HepG2 (cell line): Measurements from ENCODE around the gene NEU1. TPM values are rescaled to one million over a fixed set of nuclear protein-coding genes. Genes with fewer than 3 reads are reported as not detected.

Experiments used
- ATAC-seq: fragments of 200-7000 bp; cut with Tn5 transposase; 3 replicates; pipeline ENCODE4 v1.9.1; 2020; ENCODE audit warnings: mild to moderate bottlenecking, moderate library complexity
- BruUV-seq: library from RNA; stranded (reverse); fragments of 400-500 nt; replicated peaks from 2 replicates; lab custom pipeline; 2021; lab: Mats Ljungman, UMichigan
- CTCF ChIA-PET: fragments of 300-600 bp; formaldehyde crosslinking; extraction: SDS; loops from one replicate; lab custom pipeline; 2021; ENCODE audit warnings: low total read pairs, inconsistent platforms, low intra/inter-chr PET ratio; lab: Yijun Ruan, JAX
- POLR2A ChIA-PET: fragments of 350-600 bp; sonication (Branson Sonifier 250); formaldehyde crosslinking; loops from one replicate; lab custom pipeline; 2020; ENCODE audit warnings: antibody characterized with exemption, inconsistent platforms; lab: Yijun Ruan, JAX
- DNase-seq: peaks from one replicate; pipeline ENCODE4 v3.0.0-alpha.2; 2015; ENCODE audit warnings: low spot score
- FAIRE-seq: peaks from 3 replicates; lab custom pipeline; 2011; peaks lifted over from hg19 to GRCh38; lab: Jason Lieb, UNC
- H2AFZ ChIP-seq: one replicate; pipeline ENCODE4 v1.6.1; 2011; ENCODE audit warnings: low read length, inconsistent platforms
- H3K27ac ChIP-seq: fragments of 300-600 bp; 3 replicates; pipeline ENCODE4 v1.8.0; 2011; ENCODE audit warnings: mixed run types, mild to moderate bottlenecking, mixed read lengths, low read length, inconsistent platforms; ENCODE audit not compliant: insufficient read depth; ENCODE audit errors: extremely low read length
- H3K27me3 ChIP-seq, 2 experiments: fragments of 200-600 bp in 1 of 2; 2 replicates in 1 of 2; 3 replicates in 1 of 2; pipeline versions ENCODE4 v1.6.0 to v1.8.0; 2011; ENCODE audit warnings: low read length in 2 of 2, mild to moderate bottlenecking in 2 of 2, moderate library complexity in 2 of 2, inconsistent platforms in 1 of 2; ENCODE audit not compliant: insufficient read depth in 2 of 2, control insufficient read depth in 1 of 2
- H3K36me3 ChIP-seq, 2 experiments: fragments of 200-600 bp in 1 of 2; replicated peaks in 1 of 2; 2 replicates in 1 of 2; 3 replicates in 1 of 2; pipeline versions ENCODE4 v1.5.1 to v1.8.0; 2011; ENCODE audit warnings: low read length in 2 of 2, inconsistent platforms in 1 of 2; ENCODE audit not compliant: insufficient read depth in 2 of 2, control insufficient read depth in 1 of 2
- H3K4me1 ChIP-seq: 2 replicates; pipeline ENCODE4 v1.5.1; 2012; ENCODE audit warnings: low read length, inconsistent platforms; ENCODE audit not compliant: insufficient read depth
- H3K4me2 ChIP-seq: 2 replicates; pipeline ENCODE4 v1.6.0; 2011; ENCODE audit warnings: low read depth, low read length, inconsistent platforms
- H3K4me3 ChIP-seq, 3 experiments: fragments of 200-600 bp in 1 of 3; sonication (generic), shearing (Covaris generic) in 1 of 3; replicated peaks in 1 of 3; 2 replicates each; pipeline ENCODE4 v1.5.1; 2011 to 2016; ENCODE audit warnings: low read length in 3 of 3, inconsistent platforms in 2 of 3, low read depth in 2 of 3, mild to moderate bottlenecking in 2 of 3, control low read depth in 1 of 3, mixed read lengths in 1 of 3; ENCODE audit not compliant: insufficient read depth in 1 of 3
- H3K79me2 ChIP-seq: one replicate; pipeline ENCODE4 v1.6.1; 2011; ENCODE audit warnings: low read length, inconsistent platforms; ENCODE audit not compliant: insufficient read depth
- H3K9ac ChIP-seq: 2 replicates; pipeline ENCODE4 v1.6.0; 2011; ENCODE audit warnings: mild to moderate bottlenecking, low read depth, low read length, inconsistent platforms; ENCODE audit not compliant: insufficient read depth
- H3K9me3 ChIP-seq: 2 replicates; pipeline ENCODE4 v1.5.1; 2012; ENCODE audit warnings: mild to moderate bottlenecking, low read length
- H4K20me1 ChIP-seq: 2 replicates; pipeline ENCODE4 v1.6.0; 2011; ENCODE audit warnings: inconsistent platforms, mild to moderate bottlenecking, low read length, moderate library complexity; ENCODE audit not compliant: insufficient read depth
- E2F1 ChIP-seq: sonication (generic); formaldehyde crosslinking; IDR thresholded peaks from 2 replicates; pipeline ENCODE4 v1.5.0; 2020; ENCODE audit warnings: missing genetic modification reagents
- RFX1 ChIP-seq: fragments of 450-650 bp; IDR thresholded peaks from 2 replicates; pipeline ENCODE4 v1.6.1; 2017
- ZHX1 ChIP-seq: sonication (generic); formaldehyde crosslinking; IDR thresholded peaks from 2 replicates; pipeline ENCODE4 v1.8.1; 2022; ENCODE audit warnings: low read depth, mild to moderate bottlenecking, missing genetic modification reagents
- ZNF430 ChIP-seq: sonication (generic); formaldehyde crosslinking; IDR thresholded peaks from 2 replicates; pipeline ENCODE4 v1.9.0; 2021; ENCODE audit warnings: mild to moderate bottlenecking, missing genetic modification reagents
- ZNF713 ChIP-seq: sonication (generic); formaldehyde crosslinking; IDR thresholded peaks from 2 replicates; pipeline ENCODE4 v1.4.0; 2020; ENCODE audit warnings: mild to moderate bottlenecking, missing genetic modification reagents
- WGBS: methylation state at CpG from one replicate; pipeline ENCODE4 v1.1.6; 2017; ENCODE audit warnings: low lambda C conversion rate; 5-methylcytosine and 5-hydroxymethylcytosine counted together
- in situ Hi-C: cut with HindIII; loops from 2 replicates; pipeline ENCODE4 v1.10.0; 2017; ENCODE audit warnings: low pct_unique_long_range_greater_than_20kb; ENCODE audit not compliant: extremely low pct_ligation_motif_present
- intact Hi-C: fragments of 100-400 bp; cut with micrococcal nuclease; formaldehyde crosslinking; loops from one replicate; pipeline ENCODE4 v1.10.0; 2022; ENCODE audit not compliant: unreplicated experiment
- polyA plus RNA-seq, 8 experiments: library from polyadenylated mRNA; depleted of rRNA in 3 of 8; stranded (reverse) in 7 of 8; unstranded in 1 of 8; fragments of >200 nt; fragmentation: Illumina TruSeq in 4 of 8; extraction: Trizol in 4 of 8; gene quantifications; 2 replicates each; pipeline versions ENCODE4 v1.2.1 to v1.2.3, GENCODE V29; 2011 to 2016; ENCODE audit warnings: low read depth in 4 of 8, missing spikeins in 1 of 8, mixed read lengths in 1 of 8; ENCODE audit not compliant: insufficient read depth in 1 of 8
- total RNA-seq, 5 experiments: library from RNA; depleted of rRNA; stranded (reverse); fragments of >200 nt; fragmentation: Illumina TruSeq; extraction: Trizol; gene quantifications; 2 replicates each; pipeline ENCODE4 v1.2.3, GENCODE V29; 2016; ENCODE audit warnings: low read depth in 1 of 5

NEU1 gene
- total and polyA plus RNA-seq, 2 of the 13 experiments (the other 11 are each of a cell fraction or from before 2014, with no cell fraction given): 215 to 297 TPM

DNA sequence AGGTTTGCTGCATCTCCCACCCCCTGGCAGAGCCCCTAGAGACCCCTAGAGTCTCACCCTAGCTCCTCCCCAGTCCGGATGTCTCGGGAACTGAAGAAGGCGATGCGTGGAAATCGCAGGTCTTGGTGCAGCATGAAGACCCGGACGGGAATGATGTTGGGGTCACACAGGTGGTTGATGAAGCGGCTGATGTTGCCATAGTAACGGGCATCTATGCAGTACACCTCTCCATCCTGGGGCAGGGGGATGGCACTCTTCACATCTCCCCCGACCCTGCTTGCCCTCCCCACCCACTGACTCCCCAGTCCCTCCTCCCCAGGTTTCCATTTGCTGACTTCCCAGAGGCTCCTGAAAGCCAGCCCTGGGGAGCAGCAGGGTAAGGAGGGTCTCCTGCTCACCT lies 18.0 kb upstream of the NEU1 start:
- BruUV-seq: no TSS peak
- Histone ChIP-seq H3K9ac (no peak overlapping the region), H3K4me3 (no peak overlapping the region), H3K27me3 (no peaks in the 10 kb centered on the region), H3K9me3 (no peaks in the 10 kb centered on the region), H2AFZ (no peak overlapping the region), H3K79me2 (no peaks in the 10 kb centered on the region), H3K27ac (no peak overlapping the region), H3K36me3 (peaks cover 34 to 55% of the 10 kb centered on the region in 2 experiments), H3K4me2 (no peak overlapping the region), H4K20me1 (no peaks in the 10 kb centered on the region), H3K4me1 (peaks cover 24% of the 10 kb centered on the region)
- no peak for ATAC-seq
- WGBS: 97% methylated on average over 10 of the region's 10 CpGs
- in situ Hi-C loops (no loop called here), intact Hi-C loops (no loop called here)
- DNase-seq: no peak
- FAIRE-seq: no peak
- no peak for TF ChIP-seq ZNF713 (CRISPR knock-in tag)
- TF ChIP-seq ZNF430: no peak
- no peak for TF ChIP-seq ZHX1 (CRISPR knock-in tag)
- peak; percentile 31; the same call in 1 of the 2 replicates for TF ChIP-seq RFX1
- TF ChIP-seq E2F1 (CRISPR knock-in tag): no peak
- ChIA-PET CTCF (no interaction called here), POLR2A (interaction anchor here (7.2 kb wide), 1 partner anchor 16 kb away, joined by 103 read pairs; the partner anchor contains the start of gene NEU1)
